H1 (cell line): ENCODE data around the gene TNS2. TPM values are rescaled to one million over a fixed set of nuclear protein-coding genes. Genes with fewer than 3 reads are reported as not detected.

ENCODE experiments used
- CTCF ChIA-PET: fragments of 300-600 bp; sonication (Branson Sonifier 250); formaldehyde crosslinking; loops from one replicate; lab custom pipeline; 2021; ENCODE audit not compliant: partially characterized antibody; lab: Charles Lee
- POLR2A ChIA-PET: fragments of 300-600 bp; sonication (Branson Sonifier 250); formaldehyde crosslinking; loops from one replicate; lab custom pipeline; 2021; ENCODE audit warnings: inconsistent platforms; ENCODE audit not compliant: partially characterized antibody; lab: Charles Lee
- DNase-seq, 2 experiments: peaks; one replicate each; pipeline versions ENCODE4 v3.0.0 to v3.0.0-alpha.2; 2010 to 2022; ENCODE audit warnings: low spot score in 2 of 2, low read depth in 1 of 2, mixed read lengths in 1 of 2
- FAIRE-seq: peaks from 2 replicates; lab custom pipeline; 2011; peaks lifted over from hg19 to GRCh38; lab: Jason Lieb, UNC
- H2AFZ ChIP-seq: 2 replicates; pipeline ENCODE4 v1.8.1; 2012; ENCODE audit warnings: low read length, inconsistent platforms
- H2AK5ac ChIP-seq: 2 replicates; pipeline ENCODE4 v1.6.1; 2013; ENCODE audit warnings: low read depth, low read length
- H2BK120ac ChIP-seq: replicated peaks from 2 replicates; pipeline ENCODE3; 2013; ENCODE audit warnings: low read depth, low read length, inconsistent platforms
- H2BK12ac ChIP-seq: 2 replicates; pipeline ENCODE4 v1.6.1; 2013; ENCODE audit warnings: low read depth, low read length
- H2BK15ac ChIP-seq: 2 replicates; pipeline ENCODE4 v1.6.1; 2013; ENCODE audit warnings: low read length
- H2BK20ac ChIP-seq: 2 replicates; pipeline ENCODE4 v1.6.1; 2013; ENCODE audit warnings: low read length
- H2BK5ac ChIP-seq: 2 replicates; pipeline ENCODE4 v1.6.1; 2013; ENCODE audit warnings: low read depth, low read length
- H3K14ac ChIP-seq: 2 replicates; pipeline ENCODE4 v1.6.1; 2013; ENCODE audit warnings: inconsistent platforms; ENCODE audit not compliant: insufficient read length
- H3K18ac ChIP-seq: 2 replicates; pipeline ENCODE4 v1.6.1; 2013; ENCODE audit warnings: low read length; ENCODE audit errors: extremely low read depth
- H3K23ac ChIP-seq: 2 replicates; pipeline ENCODE4 v1.6.1; 2013; ENCODE audit warnings: inconsistent platforms; ENCODE audit not compliant: insufficient read length
- H3K23me2 ChIP-seq: 2 replicates; pipeline ENCODE4 v1.6.1; 2013; ENCODE audit warnings: low read depth, low read length
- H3K27ac ChIP-seq: 2 replicates; pipeline ENCODE4 v1.6.1; 2011; ENCODE audit warnings: low read depth, low read length, inconsistent platforms
- H3K27me3 ChIP-seq, 4 experiments: replicated peaks in 1 of 4; 1 replicate in 1 of 4; 2 replicates in 3 of 4; pipeline versions ENCODE4 v1.6.1 to v1.8.1; 2011 to 2013; ENCODE audit warnings: low read length in 3 of 4, mild to moderate bottlenecking in 3 of 4, inconsistent platforms in 2 of 4, mixed read lengths in 2 of 4, moderate library complexity in 1 of 4; ENCODE audit not compliant: control insufficient read depth in 3 of 4, insufficient read depth in 3 of 4; ENCODE audit errors: extremely low read depth in 1 of 4
- H3K36me3 ChIP-seq, 4 experiments: 2 replicates each; pipeline versions ENCODE4 v1.6.1 to v1.8.1; 2011 to 2013; ENCODE audit warnings: mild to moderate bottlenecking in 4 of 4, low read length in 3 of 4, moderate library complexity in 2 of 4, control low read depth in 1 of 4, inconsistent platforms in 1 of 4; ENCODE audit not compliant: insufficient read depth in 4 of 4, control insufficient read depth in 2 of 4
- H3K4ac ChIP-seq: replicated peaks from 2 replicates; pipeline ENCODE3; 2013; ENCODE audit warnings: low read length, low read depth, mixed read lengths, inconsistent platforms; ENCODE audit not compliant: insufficient read length
- H3K4me1 ChIP-seq, 4 experiments: replicated peaks in 1 of 4; 1 replicate in 1 of 4; 2 replicates in 3 of 4; pipeline versions ENCODE4 v1.6.1 to v1.8.1; 2011 to 2013; ENCODE audit warnings: low read length in 3 of 4, inconsistent platforms in 2 of 4, mixed read lengths in 1 of 4; ENCODE audit not compliant: insufficient read depth in 4 of 4, control insufficient read depth in 3 of 4
- H3K4me2 ChIP-seq, 2 experiments: 2 replicates each; pipeline versions ENCODE4 v1.6.1 to v1.8.1; 2011 to 2013; ENCODE audit warnings: low read depth in 2 of 2, low read length in 2 of 2, control low read depth in 1 of 2, inconsistent platforms in 1 of 2, mild to moderate bottlenecking in 1 of 2; ENCODE audit not compliant: insufficient read depth in 1 of 2
- H3K4me3 ChIP-seq, 4 experiments: fragments of 200-600, 300-600 bp in 1 of 4; sonication (generic), shearing (Covaris generic), sonication (Bioruptor Twin) in 1 of 4; 2 replicates each; pipeline versions ENCODE4 v1.5.1 to v1.8.1; 2011 to 2016; ENCODE audit warnings: low read length in 4 of 4, low read depth in 3 of 4, control low read depth in 2 of 4, inconsistent platforms in 2 of 4, mild to moderate bottlenecking in 2 of 4, mixed read lengths in 1 of 4, moderate library complexity in 1 of 4; ENCODE audit not compliant: insufficient read depth in 2 of 4; ENCODE audit errors: extremely low read depth in 1 of 4
- H3K56ac ChIP-seq: replicated peaks from 2 replicates; pipeline ENCODE3; 2013; ENCODE audit warnings: low read depth, mild to moderate bottlenecking, mixed read lengths, low read length, inconsistent platforms; ENCODE audit not compliant: insufficient read length
- H3K79me1 ChIP-seq: 2 replicates; pipeline ENCODE4 v1.6.1; 2013; ENCODE audit warnings: low read depth, low read length, control low read depth
- H3K79me2 ChIP-seq, 2 experiments: 2 replicates each; pipeline versions ENCODE4 v1.6.1 to v1.8.1; 2012 to 2013; ENCODE audit warnings: low read length in 2 of 2, mild to moderate bottlenecking in 2 of 2, inconsistent platforms in 1 of 2; ENCODE audit not compliant: insufficient read depth in 2 of 2, control insufficient read depth in 1 of 2
- H3K9ac ChIP-seq, 4 experiments: replicated peaks in 1 of 4; 1 replicate in 1 of 4; 2 replicates in 3 of 4; pipeline versions ENCODE4 v1.6.1 to v1.8.1; 2011 to 2013; ENCODE audit warnings: low read depth in 3 of 4, low read length in 3 of 4, control low read depth in 2 of 4, mild to moderate bottlenecking in 2 of 4, moderate library complexity in 2 of 4, inconsistent platforms in 1 of 4; ENCODE audit errors: extremely low read depth in 1 of 4
- H3K9me3 ChIP-seq, 2 experiments: 2 replicates each; pipeline versions ENCODE4 v1.6.1 to v1.8.1; 2012 to 2013; ENCODE audit warnings: mild to moderate bottlenecking in 2 of 2, moderate library complexity in 2 of 2, control low read depth in 1 of 2, inconsistent platforms in 1 of 2, low read depth in 1 of 2, low read length in 1 of 2, mixed read lengths in 1 of 2; ENCODE audit not compliant: insufficient read depth in 2 of 2
- H4K20me1 ChIP-seq, 2 experiments: replicated peaks in 1 of 2; 2 replicates each; pipeline versions ENCODE3 to v1.8.1; 2011 to 2013; ENCODE audit warnings: inconsistent platforms in 2 of 2, low read length in 2 of 2, mild to moderate bottlenecking in 1 of 2; ENCODE audit not compliant: insufficient read depth in 2 of 2, control insufficient read depth in 1 of 2
- H4K5ac ChIP-seq: 2 replicates; pipeline ENCODE4 v1.6.1; 2013; ENCODE audit warnings: low read length, low read depth, mixed read lengths, inconsistent platforms; ENCODE audit not compliant: insufficient read length
- H4K8ac ChIP-seq: 2 replicates; pipeline ENCODE4 v1.8.0; 2013; ENCODE audit warnings: mild to moderate bottlenecking, moderate library complexity, low read length, inconsistent platforms; ENCODE audit not compliant: insufficient read depth; ENCODE audit errors: extremely low read depth
- H4K91ac ChIP-seq: replicated peaks from 2 replicates; pipeline ENCODE3; 2013; ENCODE audit warnings: low read length, mixed read lengths, inconsistent platforms; ENCODE audit not compliant: insufficient read length
- CEBPB ChIP-seq: IDR thresholded peaks from 2 replicates; pipeline ENCODE4 v1.6.1; 2012; ENCODE audit warnings: low read depth, low read length
- E2F6 ChIP-seq: IDR thresholded peaks from 2 replicates; pipeline ENCODE4 v1.6.1; 2012; ENCODE audit warnings: inconsistent platforms
- RAD21 ChIP-seq, 2 experiments: IDR thresholded peaks in 1 of 2; conservative IDR thresholded peaks in 1 of 2; 2 replicates each; pipeline ENCODE4 v1.6.1; 2011; ENCODE audit warnings: low read depth in 2 of 2, low read length in 2 of 2, improper control_type of control experiment in 1 of 2, inconsistent platforms in 1 of 2, mild to moderate bottlenecking in 1 of 2, moderate library complexity in 1 of 2
- RNF2 ChIP-seq: fragments of 200-900, 300-1000 bp; sonication (generic); IDR thresholded peaks from 2 replicates; pipeline ENCODE4 v1.7.1; 2016; ENCODE audit warnings: borderline replicate concordance, low read depth, mild to moderate bottlenecking, antibody characterized with exemption, low read length; ENCODE audit not compliant: poor library complexity, severe bottlenecking; ENCODE audit errors: missing control alignments
- SIN3A ChIP-seq, 2 experiments: IDR thresholded peaks in 1 of 2; conservative IDR thresholded peaks in 1 of 2; 2 replicates each; pipeline ENCODE4 v1.6.1; 2011 to 2012; ENCODE audit warnings: low read length in 2 of 2, improper control_type of control experiment in 1 of 2, low read depth in 1 of 2, mild to moderate bottlenecking in 1 of 2
- TAF7 ChIP-seq: optimal IDR thresholded peaks from 2 replicates; pipeline ENCODE3; 2011; ENCODE audit warnings: low read depth, mild to moderate bottlenecking, inconsistent platforms, low read length, moderate library complexity, borderline replicate concordance
- WGBS, 2 experiments: shearing (Covaris generic) in 1 of 2; methylation state at CpG; one replicate each; pipeline versions ENCODE4 v1.1.6 to v1.1.7; 2013 to 2015; ENCODE audit warnings: low lambda C conversion rate in 2 of 2, mixed read lengths in 2 of 2, inconsistent platforms in 1 of 2, low coverage in 1 of 2, missing lambda C conversion rate in 1 of 2; ENCODE audit not compliant: insufficient replicate concordance in 2 of 2, insufficient coverage in 1 of 2, insufficient read length in 1 of 2; ENCODE audit errors: extremely low coverage in 1 of 2, missing lambda C conversion rate in 1 of 2; 5-methylcytosine and 5-hydroxymethylcytosine counted together
- polyA plus RNA-seq, 7 experiments: library from polyadenylated mRNA; depleted of rRNA in 3 of 7; stranded (reverse) in 5 of 7; unstranded in 2 of 7; fragments of >200 nt in 5 of 7; fragments of 200-250 nt in 2 of 7; gene quantifications; 1 replicate in 5 of 7; 2 replicates in 1 of 7; 4 replicates in 1 of 7; pipeline versions ENCODE4 v1.2.1 to v1.2.3, GENCODE V29; 2011 to 2013; ENCODE audit warnings: missing spikeins in 2 of 7, mixed read lengths in 2 of 7
- total RNA-seq: library from RNA; stranded (reverse); fragmentation: NEBNext Ultra II Directional; extraction: Animal tissue kit (Norgen Biotek cat#: 25700); gene quantifications from 2 replicates; pipeline ENCODE4 v1.2.1, GENCODE V29; 2021

TNS2 gene
- total and polyA plus RNA-seq, 2 of the 8 experiments (the other 6 are each of a cell fraction or from before 2014, with no cell fraction given) = 2.8 to 4.7 TPM

GRCh38 chr12:53046655-53047220 lies 3.1 kb upstream of the TNS2 start:
- Histone ChIP-seq H3K36me3 (peaks cover 0 to 6% (median 0%) of the 10 kb centered on the region in 4 experiments; a peak in 1 of 8 replicates), H2BK20ac (no peak overlapping the region), H3K4me3 (peak overlapping the region; percentile 59 to 94 (median 78)), H3K79me1 (peaks cover 5% of the 10 kb centered on the region; the same call in 1 of the 2 replicates), H4K91ac (peak overlapping the region; percentile 58), H4K5ac (no peak overlapping the region), H3K9ac (peak overlapping the region; percentile 52 to 68 (median 58)), H3K27ac (peak overlapping the region; percentile 37; the same call in 1 of the 2 replicates), H3K4me2 (peak overlapping the region; percentile 98 to 99), H2BK5ac (peak overlapping the region; percentile 54), H3K23ac (no peak overlapping the region), H3K27me3 (peaks cover 0 to 20% (median 17%) of the 10 kb centered on the region in 4 experiments; a peak in 6 of 7 replicates), H3K56ac (peak overlapping the region; percentile 34), H4K20me1 (peaks cover 3 to 17% of the 10 kb centered on the region in 2 experiments), H3K9me3 (no peaks in the 10 kb centered on the region), H2BK120ac (no peak overlapping the region), H2AK5ac (no peak overlapping the region; the same call in 1 of the 2 replicates), H2BK15ac (peak overlapping the region; percentile 89; the same call in 1 of the 2 replicates), H3K14ac (no peak overlapping the region), H3K4me1 (peaks cover 29 to 72% (median 53%) of the 10 kb centered on the region in 4 experiments), H3K79me2 (no peaks in the 10 kb centered on the region), H3K23me2 (peaks cover 24% of the 10 kb centered on the region), H3K4ac (peak overlapping the region; percentile 73), H3K18ac (peak overlapping the region; percentile 97), H2AFZ (peak overlapping the region; percentile 77; the same call in 1 of the 2 replicates), H4K8ac (no peak overlapping the region), H2BK12ac (peak overlapping the region; percentile 40; the same call in 1 of the 2 replicates)
- ChIA-PET CTCF (interaction anchor here (0.6 to 15.7 kb wide), 10 partner anchors 9 to 853 kb away, joined by 3 to 258 read pairs (median 4); partner anchors contain the start of gene KRT2), POLR2A (interaction anchor here (0.7 to 35.6 kb wide), 8 partner anchors 8 to 134 kb away, joined by 3 to 711 read pairs (median 4); partner anchors contain the start of genes CSAD, EIF4B, IGFBP6 and ZNF740)
- WGBS, 2 experiments = 1% methylated on average over 24 of the region's 44 CpGs; no CpG with 5 or more reads in 1 of the 2 experiments
- DNase-seq = no peak
- no peak for FAIRE-seq
- peak in 1 of 2 experiments; percentile 44; a peak in 1 of 4 replicates for TF ChIP-seq SIN3A (conservative IDR thresholded peaks at IDR 0.05 in 1 of 2, IDR thresholded peaks at IDR 0.05 in 1 of 2; ENCODE audit: low read depth in 1 of 2, low read length in 2 of 2)
- no peak for TF ChIP-seq E2F6
- no peak for TF ChIP-seq RNF2
- TF ChIP-seq RAD21 (IDR thresholded peaks at IDR 0.05 in 1 of 2, conservative IDR thresholded peaks at IDR 0.05 in 1 of 2; ENCODE audit: low read depth in 2 of 2, low read length in 2 of 2) = no peak
- TF ChIP-seq TAF7 = peak; percentile 51
- TF ChIP-seq CEBPB = no peak
